Glutamatergic neuron (in vitro differentiated cells): ENCODE measurements around the gene RSAD1. TPM values are rescaled to one million over a fixed set of nuclear protein-coding genes. Genes with fewer than 3 reads are reported as not detected.
"Not testable (repeated sequence)": the region's sequence is repeated elsewhere in the genome, so short reads cannot be mapped to it uniquely, and the experiment has no call there.

ENCODE experiments used
- DNase-seq: peaks from one replicate; pipeline ENCODE4 v3.0.0; 2022
- H3K27ac Mint-ChIP-seq: one replicate; pipeline ENCODE4 v1.8.0; 2020; ENCODE audit warnings: mild to moderate bottlenecking, mixed read lengths, inconsistent platforms; ENCODE audit not compliant: unreplicated experiment
- H3K27me3 Mint-ChIP-seq: one replicate; pipeline ENCODE4 v1.8.0; 2020; ENCODE audit warnings: mild to moderate bottlenecking, moderate library complexity, mixed read lengths, inconsistent platforms; ENCODE audit not compliant: unreplicated experiment
- H3K36me3 Mint-ChIP-seq: one replicate; pipeline ENCODE4 v1.8.0; 2020; ENCODE audit warnings: mild to moderate bottlenecking, mixed read lengths, inconsistent platforms; ENCODE audit not compliant: unreplicated experiment
- H3K4me1 Mint-ChIP-seq: one replicate; pipeline ENCODE4 v1.8.0; 2020; ENCODE audit warnings: mild to moderate bottlenecking, low read depth, mixed read lengths, inconsistent platforms; ENCODE audit not compliant: unreplicated experiment
- H3K4me3 Mint-ChIP-seq: one replicate; pipeline ENCODE4 v1.8.0; 2020; ENCODE audit warnings: mild to moderate bottlenecking, mixed read lengths, inconsistent platforms; ENCODE audit not compliant: unreplicated experiment
- H3K9me3 Mint-ChIP-seq: one replicate; pipeline ENCODE4 v1.8.0; 2020; ENCODE audit warnings: mild to moderate bottlenecking, moderate library complexity, mixed read lengths, inconsistent platforms; ENCODE audit not compliant: unreplicated experiment
- CTCF ChIP-seq: fragments of 200-600 bp; sonication (generic); IDR thresholded peaks from one replicate; pipeline ENCODE4 v1.5.0; 2021; ENCODE audit not compliant: partially characterized antibody, unreplicated experiment
- total RNA-seq: library from RNA; stranded (reverse); fragmentation: NEBNext Ultra II Directional; extraction: Animal tissue kit (Norgen Biotek cat#: 25700); gene quantifications from one replicate; pipeline ENCODE4 v1.2.1, GENCODE V29; 2021; ENCODE audit not compliant: unreplicated experiment

Gene RSAD1
- total RNA-seq, 1 donor from 2014 or later: 22.0 TPM

- no peak for TF ChIP-seq CTCF
- Mint-ChIP-seq H3K27ac (no peak overlapping the region), H3K27me3 (peaks cover 13% of the 10 kb centered on the region), H3K4me3 (no peak overlapping the region), H3K9me3 (no peaks in the 10 kb centered on the region), H3K4me1 (peaks cover 5% of the 10 kb centered on the region), H3K36me3 (no peaks in the 10 kb centered on the region)
- DNase-seq: no peak
Measured at GRCh38 chr17:50473901-50474300, 4.8 kb upstream of the RSAD1 start.

GRCh38 chr17:50474523-50474922 lies 4.1 kb upstream of the RSAD1 start:
- H3K9me3 Mint-ChIP-seq: peaks cover 2% of the 10 kb centered on the region
- DNase-seq: no peak
- no peak for TF ChIP-seq CTCF
- no peak overlapping the region for H3K4me3 Mint-ChIP-seq
- peaks cover 6% of the 10 kb centered on the region for H3K4me1 Mint-ChIP-seq
- peaks cover 13% of the 10 kb centered on the region for H3K27me3 Mint-ChIP-seq
- H3K27ac Mint-ChIP-seq: no peak overlapping the region
- no peaks in the 10 kb centered on the region for H3K36me3 Mint-ChIP-seq

GRCh38 chr17:50475362-50475761 lies 3.3 kb upstream of the RSAD1 start:
- Mint-ChIP-seq H3K9me3 (peaks cover 3% of the 10 kb centered on the region), H3K27ac (no peak overlapping the region), H3K36me3 (no peaks in the 10 kb centered on the region), H3K4me1 (peaks cover 8% of the 10 kb centered on the region), H3K4me3 (no peak overlapping the region), H3K27me3 (peaks cover 13% of the 10 kb centered on the region)
- no peak for TF ChIP-seq CTCF
- no peak for DNase-seq

GRCh38 chr17:50475775-50476544 lies 2.7 kb upstream of the RSAD1 start:
- not testable (repeated sequence) for DNase-seq, H3K9me3 Mint-ChIP-seq, H3K36me3 Mint-ChIP-seq, H3K27ac Mint-ChIP-seq, H3K4me1 Mint-ChIP-seq
- Mint-ChIP-seq H3K27me3 (peaks cover 12% of the 10 kb centered on the region), H3K4me3 (peak overlapping the region; percentile 2)

GRCh38 chr17:50476545-50477315 lies 1.9 kb upstream of the RSAD1 start:
- H3K36me3 Mint-ChIP-seq: no peaks in the 10 kb centered on the region
- DNase-seq: no peak
- H3K27ac Mint-ChIP-seq: no peak overlapping the region
- peaks cover 3% of the 10 kb centered on the region for H3K9me3 Mint-ChIP-seq
- peak overlapping the region; percentile 2 for H3K4me3 Mint-ChIP-seq
- TF ChIP-seq CTCF: no peak
- peaks cover 11% of the 10 kb centered on the region for H3K27me3 Mint-ChIP-seq
- peaks cover 8% of the 10 kb centered on the region for H3K4me1 Mint-ChIP-seq
